NCI-H345 treated with DMSO at 0.1 percent for 48 hours (cell line): ENCODE data around the gene BPIFA1.

Experiments
- DNase-seq: peaks from one replicate; lab custom pipeline; 2025; ENCODE audit not compliant: unreplicated experiment; lab: John Stamatoyannopoulos, UW

BPIFA1 gene

DNA sequence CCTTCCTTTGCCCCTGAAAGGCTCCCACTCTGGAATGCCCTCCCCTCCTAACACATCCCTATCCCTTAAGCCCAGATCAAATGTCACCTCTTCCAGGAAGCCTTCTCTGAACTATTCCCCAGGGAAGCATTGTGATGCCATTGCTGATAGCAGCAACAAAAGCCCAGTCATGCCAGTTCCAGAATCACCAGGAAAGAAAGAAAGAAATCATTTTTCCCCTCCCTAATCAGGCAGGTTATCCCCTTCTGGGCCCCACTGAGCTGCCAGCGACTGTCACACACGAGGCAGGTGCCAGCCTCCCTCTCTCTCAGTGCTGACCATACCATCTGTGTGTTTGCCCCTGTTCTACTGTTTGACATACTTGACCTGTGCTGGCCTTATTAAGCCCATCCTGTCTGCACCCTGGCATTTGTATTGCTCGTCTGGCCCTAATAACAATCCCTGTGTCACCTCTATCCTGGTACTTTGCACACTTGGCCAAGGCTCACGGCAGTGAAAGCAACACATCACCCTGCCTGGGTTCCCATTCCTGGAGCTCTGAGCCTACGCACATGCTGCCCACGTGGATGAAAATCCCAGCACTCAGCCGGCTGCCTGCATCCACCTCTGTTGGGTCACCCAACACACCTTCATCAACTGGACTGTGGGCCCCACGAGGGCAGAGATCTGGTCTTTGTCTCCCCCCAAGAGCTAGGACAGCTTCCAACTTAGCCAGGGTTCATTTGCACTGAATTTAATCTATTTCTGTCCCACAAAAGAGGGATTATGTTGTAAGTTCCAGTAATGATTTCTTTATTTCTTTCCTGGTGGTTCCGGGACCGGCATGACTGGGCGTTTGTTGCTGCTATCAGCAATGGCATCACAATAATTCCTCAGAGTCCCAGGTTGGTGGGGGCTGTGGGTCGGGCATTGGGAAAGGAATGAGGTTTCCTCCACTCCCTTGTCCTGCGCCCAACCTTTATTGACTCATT, 42.0 kb downstream of the BPIFA1 start:
- DNase-seq, result no peak

DNA sequence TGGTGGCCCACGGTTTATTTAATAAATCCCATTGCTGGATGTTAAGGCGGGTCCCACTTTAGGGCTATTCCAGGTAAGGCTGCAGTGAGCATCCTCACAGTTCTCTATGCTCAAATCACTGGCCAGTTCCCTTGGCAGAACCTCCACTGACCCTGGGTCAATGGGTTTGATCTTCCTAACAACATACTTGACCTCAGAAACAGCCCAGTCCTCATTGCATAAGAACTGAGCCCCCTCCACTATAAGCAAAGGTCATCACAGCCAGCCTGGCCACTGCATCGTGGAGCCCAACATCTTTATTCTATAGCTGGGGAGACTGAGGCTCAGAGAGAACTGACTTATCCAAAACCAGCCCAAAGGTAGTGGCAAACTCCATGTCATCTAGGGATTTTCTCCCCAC, 42.9 kb downstream of the BPIFA1 start:
- no peak for DNase-seq

DNA sequence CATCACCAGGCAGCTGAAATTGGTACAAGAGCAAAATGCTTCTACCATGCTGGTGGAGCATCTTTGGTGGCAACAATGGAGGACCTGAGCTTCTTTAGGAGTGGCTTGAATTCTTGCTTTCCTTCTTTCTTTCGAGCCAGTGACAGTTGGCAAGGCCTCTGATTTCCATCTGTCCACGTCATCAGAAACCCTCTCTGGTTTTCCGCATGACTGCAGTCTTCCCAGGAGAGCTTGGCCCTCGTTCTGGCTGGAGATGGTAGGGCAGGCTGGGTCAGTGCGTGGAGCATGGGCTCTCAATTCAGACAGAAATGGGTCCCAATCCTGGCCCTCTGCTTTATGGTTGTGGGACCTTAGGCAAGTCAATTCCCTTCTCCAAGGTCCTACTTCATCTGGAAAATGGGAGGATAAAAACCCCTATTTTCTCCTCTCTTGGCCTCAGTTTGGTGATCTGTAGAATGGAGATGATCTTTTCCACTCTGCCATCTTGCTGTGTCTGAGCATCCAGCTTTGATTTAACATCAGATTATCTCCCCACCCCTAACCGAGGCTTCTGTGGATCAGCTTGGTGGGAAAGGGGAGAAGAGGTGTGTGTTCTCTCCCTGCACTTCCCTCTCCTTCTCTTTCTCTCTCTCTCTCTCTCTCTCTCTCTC, 43.6 kb downstream of the BPIFA1 start:
- DNase-seq, result no peak

DNA sequence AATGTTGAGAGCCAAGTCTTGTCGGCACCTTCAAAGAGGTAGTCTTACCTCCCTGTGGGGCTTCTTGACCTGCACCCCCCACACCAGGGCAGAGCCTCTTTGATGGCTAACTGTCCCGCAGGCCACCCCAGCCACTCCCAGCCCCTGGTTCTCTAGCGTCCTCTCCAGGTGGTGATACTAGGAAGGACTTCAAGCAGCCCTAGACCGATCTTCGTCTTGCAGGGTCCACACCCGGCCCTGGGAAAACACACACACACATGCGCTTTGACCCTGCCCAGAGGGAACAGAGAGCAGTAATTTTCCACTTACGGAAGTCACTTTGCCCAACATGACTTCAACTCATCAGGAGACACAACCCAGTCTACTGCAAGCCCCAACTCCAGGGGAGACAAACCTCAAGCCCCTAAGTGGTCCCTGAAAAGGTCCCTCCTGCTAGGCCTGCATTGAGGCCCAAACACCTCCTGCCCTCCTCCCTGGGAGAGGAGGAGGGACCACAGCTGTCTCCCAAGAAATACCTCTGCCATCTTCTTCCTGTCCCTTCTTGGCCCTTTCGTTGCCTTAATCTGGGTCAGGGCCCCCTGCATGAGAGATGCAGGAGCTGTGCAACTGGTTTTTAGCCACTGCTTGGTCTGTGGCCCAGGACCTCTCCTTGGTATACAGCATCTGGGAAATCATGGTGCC, 44.3 kb downstream of the BPIFA1 start:
- no peak for DNase-seq

DNA sequence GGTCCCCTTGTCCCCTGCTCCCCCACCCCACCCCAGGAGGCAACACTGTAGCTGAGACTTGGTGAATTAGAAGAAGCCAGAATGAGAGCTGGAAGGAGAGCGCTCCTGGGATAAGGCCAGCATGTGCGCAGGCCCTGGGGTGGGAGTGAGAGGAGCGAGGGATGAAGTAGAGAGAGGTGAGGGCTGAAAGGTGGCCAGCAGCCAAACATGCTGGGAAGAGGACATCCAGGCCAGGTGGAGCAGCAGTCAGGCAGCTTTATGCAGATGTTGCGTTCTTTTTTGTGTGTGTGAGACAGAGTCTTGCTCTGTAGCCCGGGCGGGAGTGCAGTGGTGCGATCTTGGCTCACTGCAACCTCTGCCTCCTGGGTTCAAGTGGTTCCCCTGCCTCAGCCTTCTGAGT, 45.0 kb downstream of the BPIFA1 start:
- DNase-seq, result no peak

DNA sequence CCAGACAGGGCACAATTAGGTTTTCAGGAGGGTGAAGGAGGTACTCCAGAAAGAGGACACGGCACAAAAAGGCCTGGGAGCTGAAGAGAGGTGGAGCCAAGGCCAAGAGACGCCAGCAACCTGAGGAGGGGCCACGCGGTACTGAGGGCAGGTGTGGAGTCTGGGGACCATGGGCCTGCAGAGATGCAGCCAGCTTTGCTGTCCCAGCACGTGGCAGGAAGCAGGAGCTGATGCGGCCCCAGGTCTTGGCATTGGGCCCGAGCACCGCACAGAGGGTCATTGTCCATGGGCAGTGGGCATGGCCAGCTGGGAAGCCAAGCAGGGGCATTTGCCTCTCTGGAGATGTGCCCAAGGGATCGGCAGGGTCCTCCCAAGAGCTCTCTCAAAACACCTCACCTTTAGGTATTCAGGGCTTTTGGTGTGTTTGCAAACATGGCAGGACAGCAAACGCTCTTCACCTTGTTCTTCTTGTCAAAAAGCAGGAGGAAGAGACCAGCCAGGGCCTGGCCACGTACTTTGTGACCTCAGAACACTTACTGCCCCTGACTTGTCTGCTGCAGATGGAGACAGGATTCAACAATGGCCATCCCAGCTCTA, 45.9 kb downstream of the BPIFA1 start:
- DNase-seq, result no peak

DNA sequence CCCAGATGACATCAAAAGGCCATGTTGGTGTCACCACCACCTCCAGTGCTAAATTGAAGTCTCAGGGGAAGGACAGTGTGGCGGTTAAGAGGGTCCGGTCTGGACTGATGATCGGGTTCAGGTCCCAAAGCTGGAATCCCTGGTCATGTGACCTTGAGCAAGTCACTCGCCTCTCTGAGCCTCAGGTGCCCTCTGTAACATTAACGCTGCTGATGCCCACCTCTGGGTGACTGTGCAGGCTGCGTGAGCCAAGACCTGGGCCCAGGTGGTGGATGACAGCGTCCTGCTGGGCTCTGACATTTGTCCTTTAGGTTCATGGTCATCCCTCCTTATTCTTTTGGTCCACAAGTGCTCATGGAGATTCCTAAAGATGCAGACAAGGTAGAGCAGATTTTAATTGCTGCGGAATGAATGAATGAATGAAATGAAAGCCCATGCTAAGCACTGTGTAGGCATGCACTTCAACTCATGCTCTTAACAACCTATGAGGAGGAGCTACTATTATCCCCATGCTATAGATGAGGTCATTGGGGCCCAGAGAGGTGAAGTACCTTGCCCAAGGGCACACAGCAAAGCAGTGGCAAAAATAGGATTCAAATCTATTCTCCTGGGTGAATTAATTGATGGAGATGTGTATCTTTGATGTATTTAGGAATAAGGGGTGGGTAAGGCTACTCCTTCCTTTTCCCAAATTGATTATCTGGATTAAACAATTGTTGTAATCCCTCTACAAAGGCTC, 46.6 kb downstream of the BPIFA1 start:
- DNase-seq, result no peak

DNA sequence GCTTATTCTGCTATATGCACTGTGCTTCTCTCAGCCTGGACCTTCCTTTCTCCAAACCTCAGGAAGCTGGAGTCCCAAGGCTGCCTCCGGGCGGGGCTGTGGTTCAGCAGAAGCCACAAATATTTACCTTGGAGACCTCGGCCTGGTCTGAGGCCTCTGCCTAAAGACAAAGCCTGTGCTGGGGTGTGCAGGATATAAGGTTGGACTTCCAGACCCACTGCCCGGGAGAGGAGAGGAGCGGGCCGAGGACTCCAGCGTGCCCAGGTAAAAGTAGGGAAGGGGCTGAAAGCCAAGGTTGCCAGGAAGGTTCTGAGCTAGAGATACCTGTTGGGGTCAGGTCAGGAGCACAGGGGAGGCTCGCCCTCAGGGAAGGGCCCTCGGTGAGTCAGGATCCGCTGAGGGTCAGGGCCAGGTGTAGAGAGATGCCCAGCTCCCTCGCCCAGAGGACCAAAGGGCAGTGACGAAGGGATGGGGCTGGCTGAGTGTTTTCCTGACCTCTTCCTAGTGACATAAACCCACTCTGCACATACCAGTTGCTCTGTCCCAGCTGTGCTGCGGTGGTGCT, 47.3 kb downstream of the BPIFA1 start, which contains the start of gene BPIFB1:
Gene BPIFB1, plus strand, starts transcription at position 224 of the 565 bp plus-strand sequence. CDS start 2,860 bp downstream, outside the sequence.
- DNase-seq, result no peak

DNA sequence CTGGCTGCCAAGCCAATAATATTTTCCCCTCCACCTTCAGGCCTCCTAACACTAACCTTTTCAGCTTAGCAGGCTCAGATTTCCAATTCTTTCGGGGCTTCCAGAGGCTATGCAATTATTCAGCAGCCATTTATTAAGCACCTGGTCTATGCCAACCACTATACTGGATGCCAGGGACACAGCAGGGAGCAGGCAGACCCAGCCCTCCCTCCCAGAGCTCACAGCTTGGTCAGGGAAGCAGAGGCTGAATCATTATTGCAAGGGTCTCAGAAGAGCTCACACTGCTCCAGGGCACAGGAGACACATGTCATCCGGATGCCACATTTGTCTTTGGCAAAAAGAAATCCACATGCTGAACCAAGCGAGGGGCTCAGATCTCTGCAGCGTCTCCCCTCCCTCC, 48.5 kb downstream of the BPIFA1 start:
- DNase-seq, result no peak

DNA sequence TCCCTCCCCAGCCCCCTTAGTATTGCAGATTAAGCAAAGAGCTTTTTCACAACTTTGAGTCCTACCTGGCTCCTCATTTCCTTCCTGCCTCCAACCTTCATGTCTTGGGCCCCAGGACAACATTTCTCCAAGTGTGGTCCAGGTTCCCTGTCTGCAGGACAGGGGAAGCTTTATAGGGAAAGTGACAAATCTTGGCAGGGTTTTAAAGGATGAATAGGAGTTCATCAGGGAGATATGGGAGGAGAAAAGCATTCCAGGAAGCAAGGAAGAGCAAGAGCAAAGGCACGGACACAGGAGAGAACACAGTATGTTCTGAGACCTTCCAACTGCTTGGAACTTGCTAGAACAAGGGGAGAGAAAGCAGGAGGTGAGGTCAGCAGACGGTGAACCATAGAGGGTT, 49.1 kb downstream of the BPIFA1 start:
- no peak for DNase-seq

DNA sequence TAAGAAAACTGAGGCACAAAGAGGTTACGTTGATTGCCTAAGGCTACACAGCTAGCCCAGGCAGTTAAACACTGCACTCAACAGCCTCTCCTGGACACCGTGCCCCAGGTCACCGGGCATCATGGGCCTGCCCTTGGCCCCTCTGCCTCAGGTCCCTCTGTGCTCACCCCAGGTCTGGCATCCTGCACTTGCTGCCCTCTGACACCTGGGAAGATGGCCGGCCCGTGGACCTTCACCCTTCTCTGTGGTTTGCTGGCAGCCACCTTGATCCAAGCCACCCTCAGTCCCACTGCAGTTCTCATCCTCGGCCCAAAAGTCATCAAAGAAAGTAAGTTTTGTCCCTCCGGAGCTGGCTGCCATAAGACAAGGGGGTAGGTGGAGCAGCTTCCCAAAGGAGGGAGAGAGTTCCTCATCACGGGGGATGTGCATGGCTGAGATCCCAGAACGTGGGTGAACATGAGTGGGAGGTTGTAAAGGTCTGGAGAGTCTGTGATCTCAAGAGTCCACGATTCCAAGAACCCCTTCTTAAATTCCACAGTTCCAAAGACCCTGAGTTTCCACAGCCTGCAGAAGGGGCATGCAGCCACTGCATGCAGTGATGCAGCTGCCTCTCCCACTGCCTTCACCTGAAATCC, 50.2 kb downstream of the BPIFA1 start:
- DNase-seq, result no peak

DNA sequence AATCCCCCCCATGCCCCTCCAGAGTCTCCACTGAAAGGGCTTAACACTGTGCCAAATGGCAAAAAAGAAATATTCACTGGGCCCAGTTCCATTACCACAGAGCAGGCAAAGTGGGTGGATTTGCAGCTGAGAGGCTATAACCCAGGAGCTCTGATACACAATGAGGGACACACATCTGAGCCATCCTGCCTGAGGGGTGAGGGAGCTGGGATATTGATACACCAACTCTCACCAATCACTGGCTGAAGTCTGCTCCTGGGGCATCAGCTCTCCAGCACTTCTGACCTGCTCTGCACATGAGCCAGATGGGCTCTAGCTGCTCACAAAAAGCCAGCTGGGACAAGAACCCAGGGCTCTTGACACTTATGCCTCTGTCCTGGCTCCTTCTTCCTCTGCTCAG, 52.1 kb downstream of the BPIFA1 start:
- no peak for DNase-seq

DNA sequence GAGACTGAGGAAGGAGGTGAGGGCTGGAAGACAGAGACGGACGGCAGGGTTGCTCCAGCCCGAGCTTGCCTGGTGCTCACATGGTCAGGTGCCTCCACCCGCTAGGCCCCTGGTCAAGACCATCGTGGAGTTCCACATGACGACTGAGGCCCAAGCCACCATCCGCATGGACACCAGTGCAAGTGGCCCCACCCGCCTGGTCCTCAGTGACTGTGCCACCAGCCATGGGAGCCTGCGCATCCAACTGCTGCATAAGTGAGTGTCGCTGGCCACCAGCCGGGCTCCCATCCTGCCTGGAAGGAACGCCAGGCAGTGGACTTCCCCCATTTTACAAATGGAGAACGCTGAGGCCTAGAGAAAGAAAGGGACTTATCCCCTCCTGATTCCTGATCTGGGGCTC, 55.1 kb downstream of the BPIFA1 start:
- DNase-seq, result no peak

DNA sequence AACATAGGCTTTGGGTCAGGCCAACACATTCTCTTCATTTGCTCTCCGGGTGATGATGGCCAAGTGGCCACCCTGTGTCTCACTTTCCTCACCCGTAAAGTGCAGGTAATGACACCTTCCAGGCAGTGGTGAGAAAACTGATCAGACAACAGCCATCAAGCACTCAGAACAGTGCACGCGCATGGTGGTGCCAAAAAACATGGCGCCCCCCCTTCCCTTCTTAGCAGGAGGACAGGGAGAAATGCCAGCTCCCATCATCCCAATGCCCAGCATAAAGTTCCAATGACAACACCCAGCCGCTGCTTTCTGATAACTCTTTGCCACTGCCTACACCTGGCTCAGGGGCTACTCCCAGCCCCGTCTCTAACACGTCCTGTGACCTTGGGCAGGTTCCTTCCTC, 55.6 kb downstream of the BPIFA1 start:
- no peak for DNase-seq

DNA sequence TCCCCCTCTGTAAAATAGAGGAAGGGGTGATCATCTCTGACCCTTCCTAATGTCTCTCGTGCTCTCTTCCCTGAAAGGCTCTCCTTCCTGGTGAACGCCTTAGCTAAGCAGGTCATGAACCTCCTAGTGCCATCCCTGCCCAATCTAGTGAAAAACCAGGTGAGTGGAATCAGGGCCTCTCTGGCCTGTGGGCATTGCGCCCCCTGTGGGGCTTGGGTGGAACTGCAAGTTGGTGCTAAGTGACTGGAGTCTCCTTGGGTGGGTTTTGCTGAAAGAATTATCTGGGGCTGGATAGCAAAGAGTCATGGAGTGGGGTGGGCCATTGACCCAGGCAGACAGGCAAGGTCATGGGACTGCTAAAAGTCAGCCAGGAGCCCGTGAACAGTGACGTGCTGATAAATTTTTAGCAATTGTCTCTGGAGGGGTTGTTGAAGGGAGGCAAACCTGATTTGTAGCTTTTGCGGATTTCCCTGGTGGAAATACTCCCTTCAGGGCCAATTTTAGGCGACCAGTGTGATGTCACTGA, 56.1 kb downstream of the BPIFA1 start:
- DNase-seq, result no peak
